Astrocyte (in vitro differentiated cells and primary cell): ENCODE results near the gene PBX3.

Experiments used
- CTCF ChIP-seq: IDR thresholded peaks from 2 replicates; pipeline ENCODE4 v1.5.1; 2011; ENCODE audit warnings: low read depth, mild to moderate bottlenecking, inconsistent platforms, low read length, moderate library complexity; ENCODE audit not compliant: insufficient read depth
- EZH2 ChIP-seq: IDR thresholded peaks from 2 replicates; pipeline ENCODE4 v1.6.1; 2012; ENCODE audit warnings: mild to moderate bottlenecking, low read length, inconsistent platforms; ENCODE audit not compliant: insufficient read depth

GRCh38 chr9:125768803-125769202 lies 21.6 kb downstream of the PBX3 start:
- TF ChIP-seq CTCF (no peak), EZH2 (no peak)
